ENCODE data around the gene PWP2. TPM values are rescaled to one million over a fixed set of nuclear protein-coding genes. Genes with fewer than 3 reads are reported as not detected.
"Not testable (repeated sequence)": the region's sequence is repeated elsewhere in the genome, so short reads cannot be mapped to it uniquely, and the experiment has no call there.

PWP2 gene
- 10 to 100 TPM in 1 of 4 donors, 1 to 10 TPM in 3; 1.9 to 10.8 (median 6.7) TPM for total RNA-seq

GRCh38 chr21:44107026-44107501 lies at the start of gene PWP2:
Gene PWP2, plus strand, starts transcription at chr21:44107399. Its CDS starts 18 bp downstream, at chr21:44107417.
- H3K27me3 ChIP-seq; H3K36me3 ChIP-seq; intact Hi-C loops (cut with DNase I); DNase-seq (ENCODE audit: extremely low spot score); H3K4me1 ChIP-seq; H3K9me3 ChIP-seq: not testable (repeated sequence)
- Histone ChIP-seq H3K4me3 (peak within 1 kb of the TSS; percentile 47 to 60 (median 52)), H3K27ac (replicated peaks in 1 of 4) (peak within 1 kb of the TSS in 3 of 4 donors; percentile 52 to 71 (median 69))
- no CpG with 5 or more reads among the region's 66 CpGs for WGBS

GRCh38 chr21:44057960-44058651 lies 49.1 kb upstream of the PWP2 start:
- TF ChIP-seq POLR2AphosphoS5 (IDR thresholded peaks at IDR 0.05), result no peak
- no peak for TF ChIP-seq CTCF (IDR thresholded peaks at IDR 0.05)
- TF ChIP-seq POLR2A (IDR thresholded peaks at IDR 0.05; ENCODE audit: low read depth), result no peak
- TF ChIP-seq EP300 (IDR thresholded peaks at IDR 0.05), result no peak
- Histone ChIP-seq H3K27me3 (no peaks in the 10 kb centered on the region), H3K4me3 (no peak overlapping the region), H3K9me3 (no peaks in the 10 kb centered on the region), H3K36me3 (peaks cover 36 to 86% (median 62%) of the 10 kb centered on the region in 4 donors), H3K4me1 (peaks cover 0 to 4% (median 0%) of the 10 kb centered on the region in 4 donors), H3K27ac (replicated peaks in 1 of 4) (no peak overlapping the region)
- intact Hi-C loops (cut with DNase I), result no loop called here
- WGBS, result 95% methylated on average over 15 of the region's 15 CpGs
- no peak for DNase-seq (ENCODE audit: extremely low spot score)

- H3K27ac ChIP-seq (replicated peaks in 1 of 4), result no peak overlapping the region
- WGBS, result 90% methylated on average over 12 of the region's 12 CpGs
- intact Hi-C loops (cut with DNase I), result no loop called here
- H3K36me3 ChIP-seq, result peaks cover 38 to 88% (median 66%) of the 10 kb centered on the region in 4 donors
- no peak for DNase-seq (ENCODE audit: extremely low spot score)
- H3K4me3 ChIP-seq, result no peak overlapping the region
- TF ChIP-seq POLR2AphosphoS5 (IDR thresholded peaks at IDR 0.05) (no peak), POLR2A (IDR thresholded peaks at IDR 0.05; ENCODE audit: low read depth) (no peak), CTCF (IDR thresholded peaks at IDR 0.05) (no peak), EP300 (IDR thresholded peaks at IDR 0.05) (no peak)
- no peaks in the 10 kb centered on the region for H3K9me3 ChIP-seq
- H3K4me1 ChIP-seq, result peaks cover 0 to 4% (median 0%) of the 10 kb centered on the region in 4 donors
- H3K27me3 ChIP-seq, result no peaks in the 10 kb centered on the region
These were observed 48.6 kb upstream of the PWP2 start for GRCh38 chr21:44058652-44058964.

- WGBS, result 92% methylated on average over 17 of the region's 17 CpGs
- H3K4me3 ChIP-seq, result no peak overlapping the region
- intact Hi-C loops (cut with DNase I), result no loop called here
These were observed 48.2 kb upstream of the PWP2 start for GRCh38 chr21:44058981-44059380.

More at GRCh38 chr21:44058981-44059380, 48.2 kb upstream of the PWP2 start:
- Histone ChIP-seq H3K9me3 (no peaks in the 10 kb centered on the region), H3K27ac (replicated peaks in 1 of 4) (no peak overlapping the region), H3K4me1 (peaks cover 0 to 4% (median 0%) of the 10 kb centered on the region in 4 donors), H3K36me3 (peaks cover 41 to 88% (median 68%) of the 10 kb centered on the region in 4 donors), H3K27me3 (no peaks in the 10 kb centered on the region)
- no peak for DNase-seq (ENCODE audit: extremely low spot score)
- TF ChIP-seq POLR2A (IDR thresholded peaks at IDR 0.05; ENCODE audit: low read depth) (no peak), CTCF (IDR thresholded peaks at IDR 0.05) (no peak), POLR2AphosphoS5 (IDR thresholded peaks at IDR 0.05) (no peak), EP300 (IDR thresholded peaks at IDR 0.05) (no peak)

Data from esophagus muscularis mucosa (tissue), 4 donors.